GM21515 (cell line): ENCODE measurements around the gene SPON1.
"Not testable (repeated sequence)": the region's sequence is repeated elsewhere in the genome, so short reads cannot be mapped to it uniquely, and the experiment has no call there.

Source experiments
- ATAC-seq: cut with Tn5 transposase; IDR thresholded peaks from one replicate; pipeline ENCODE4 v1.9.1; 2021; ENCODE audit not compliant: unreplicated experiment

Gene SPON1

GRCh38 chr11:14232652-14233051, 270.1 kb downstream of the SPON1 start:
- ATAC-seq: no peak

DNA sequence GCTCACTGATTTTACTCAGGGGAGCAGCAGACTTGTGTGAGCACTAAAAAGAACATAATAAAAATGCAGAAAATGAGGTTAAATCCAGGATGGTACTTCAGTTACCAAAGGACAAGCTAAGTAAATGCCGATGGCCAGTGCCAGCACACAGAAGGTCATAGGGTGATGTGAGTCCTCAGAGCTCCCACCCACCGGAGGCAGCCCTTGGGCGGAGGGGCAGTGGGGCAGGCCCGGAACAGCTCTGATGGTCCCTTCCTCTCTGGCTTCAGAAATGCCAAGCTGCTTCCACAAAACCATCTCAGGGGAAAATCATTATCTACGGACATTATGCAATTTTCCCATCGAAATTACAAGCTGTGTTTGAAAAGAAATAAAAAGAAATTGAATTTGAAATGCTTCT, 271.9 kb downstream of the SPON1 start:
- ATAC-seq: no peak

- ATAC-seq: no peak
These were observed 273.2 kb downstream of the SPON1 start for GRCh38 chr11:14235701-14236100.

DNA sequence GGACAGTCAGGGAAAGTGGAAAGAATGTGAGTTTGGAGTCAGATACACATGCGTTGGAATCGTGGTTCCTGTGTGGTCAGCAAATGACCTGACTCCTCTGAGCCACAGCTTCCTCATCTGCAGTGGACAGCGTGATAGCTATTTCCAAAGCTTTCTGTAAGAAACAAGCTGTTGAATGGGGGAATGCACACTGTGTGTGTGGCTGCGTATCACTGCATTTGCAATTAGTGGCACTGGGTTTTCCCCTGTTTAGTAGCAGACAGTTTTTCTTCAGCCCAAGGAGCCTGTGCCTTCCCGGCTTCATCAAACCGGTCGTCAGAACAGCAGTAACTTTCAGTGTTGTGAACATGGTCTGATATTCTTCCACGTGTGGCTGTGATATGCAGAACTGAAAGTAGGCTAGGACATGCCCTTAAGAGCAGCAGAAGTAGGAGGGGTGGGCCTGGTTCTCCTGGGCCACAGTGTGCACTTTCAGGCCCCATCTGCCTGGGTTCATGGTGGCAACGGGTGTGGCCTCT, 275.0 kb downstream of the SPON1 start:
- peak; percentile 98 for ATAC-seq

- no peak for ATAC-seq
These were observed 277.7 kb downstream of the SPON1 start for GRCh38 chr11:14240221-14240620.

- ATAC-seq: no peak
These were observed 278.4 kb downstream of the SPON1 start for GRCh38 chr11:14240951-14241350.

DNA sequence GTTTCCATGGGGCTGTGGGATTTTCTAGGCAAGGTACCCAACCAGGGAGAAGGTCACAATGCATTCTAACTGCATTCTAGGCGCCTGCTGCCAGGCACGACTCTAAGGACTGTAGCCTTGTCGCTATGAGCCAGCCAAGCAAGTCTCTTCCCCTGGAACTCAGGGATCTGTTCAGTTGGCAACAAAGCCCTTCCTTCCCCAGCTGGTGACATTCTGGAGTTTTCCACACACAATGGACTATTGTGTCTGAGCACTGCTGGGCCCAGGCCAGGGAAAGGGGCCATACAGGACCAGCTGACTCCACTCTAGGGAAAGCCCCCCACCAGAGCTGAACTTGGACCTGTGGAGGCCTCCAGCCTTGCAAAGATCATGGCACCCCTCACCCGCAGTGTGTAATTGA, 279.7 kb downstream of the SPON1 start:
- ATAC-seq: no peak

DNA sequence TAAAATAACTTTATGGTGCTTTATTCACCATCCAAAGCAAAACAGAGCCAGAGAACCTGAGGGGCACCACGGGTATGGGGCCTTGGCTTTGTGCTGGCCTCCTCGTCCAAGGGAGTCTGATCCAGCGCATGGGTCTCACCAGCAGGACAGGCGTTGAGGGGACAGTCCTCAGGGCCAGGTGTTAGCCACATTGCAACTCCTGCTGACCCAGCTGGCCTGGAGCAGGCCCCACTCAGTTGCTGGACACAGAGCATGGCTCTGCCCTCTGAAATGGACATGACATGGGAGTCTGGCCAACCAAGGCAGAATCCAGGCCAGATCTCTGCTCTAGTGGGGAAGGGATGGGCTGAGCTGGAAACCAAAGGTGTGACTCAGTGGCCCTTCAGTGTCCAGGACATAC, 280.2 kb downstream of the SPON1 start:
- ATAC-seq: no peak

DNA sequence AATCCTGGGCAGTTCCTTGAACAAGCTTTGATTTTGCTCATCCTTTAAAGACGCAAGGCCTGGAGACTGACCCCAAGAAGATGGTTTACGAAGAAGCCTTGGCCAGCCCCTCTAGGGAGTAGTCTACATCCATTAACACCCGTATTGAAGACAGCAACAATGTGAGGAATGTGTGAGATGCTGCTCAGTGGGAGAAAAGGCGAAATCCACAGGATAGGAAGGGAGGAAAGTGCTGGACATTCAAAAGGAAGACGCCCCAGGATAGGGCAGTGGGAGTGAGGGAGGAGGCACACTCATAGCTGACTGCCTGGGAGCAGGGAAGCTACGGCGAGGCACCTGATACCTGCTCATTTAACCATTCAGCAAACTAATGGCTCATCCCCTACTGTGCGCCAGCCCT, 282.4 kb downstream of the SPON1 start:
- no peak for ATAC-seq

DNA sequence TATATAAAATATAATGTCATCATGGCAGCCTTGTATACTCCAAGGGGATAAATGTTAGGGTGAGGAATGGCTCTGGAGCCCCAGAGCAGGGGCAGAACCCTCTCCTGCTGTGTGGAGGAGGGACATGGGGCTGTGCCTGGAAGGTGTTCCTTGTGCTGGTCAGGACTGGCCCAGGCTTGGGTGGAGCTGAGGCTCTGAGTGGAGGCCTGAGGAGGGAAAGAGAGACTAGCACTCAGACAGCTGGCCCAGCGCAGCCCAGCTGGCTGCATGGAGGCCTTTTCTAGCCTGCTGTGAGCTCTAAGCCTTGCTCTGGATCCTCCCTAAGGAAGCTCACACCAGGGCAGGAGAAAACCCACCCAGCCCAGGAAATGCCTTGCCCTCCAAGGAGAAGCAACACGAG, 282.9 kb downstream of the SPON1 start:
- no peak for ATAC-seq

- no peak for ATAC-seq
These were observed 286.1 kb downstream of the SPON1 start for GRCh38 chr11:14248580-14248981.

DNA sequence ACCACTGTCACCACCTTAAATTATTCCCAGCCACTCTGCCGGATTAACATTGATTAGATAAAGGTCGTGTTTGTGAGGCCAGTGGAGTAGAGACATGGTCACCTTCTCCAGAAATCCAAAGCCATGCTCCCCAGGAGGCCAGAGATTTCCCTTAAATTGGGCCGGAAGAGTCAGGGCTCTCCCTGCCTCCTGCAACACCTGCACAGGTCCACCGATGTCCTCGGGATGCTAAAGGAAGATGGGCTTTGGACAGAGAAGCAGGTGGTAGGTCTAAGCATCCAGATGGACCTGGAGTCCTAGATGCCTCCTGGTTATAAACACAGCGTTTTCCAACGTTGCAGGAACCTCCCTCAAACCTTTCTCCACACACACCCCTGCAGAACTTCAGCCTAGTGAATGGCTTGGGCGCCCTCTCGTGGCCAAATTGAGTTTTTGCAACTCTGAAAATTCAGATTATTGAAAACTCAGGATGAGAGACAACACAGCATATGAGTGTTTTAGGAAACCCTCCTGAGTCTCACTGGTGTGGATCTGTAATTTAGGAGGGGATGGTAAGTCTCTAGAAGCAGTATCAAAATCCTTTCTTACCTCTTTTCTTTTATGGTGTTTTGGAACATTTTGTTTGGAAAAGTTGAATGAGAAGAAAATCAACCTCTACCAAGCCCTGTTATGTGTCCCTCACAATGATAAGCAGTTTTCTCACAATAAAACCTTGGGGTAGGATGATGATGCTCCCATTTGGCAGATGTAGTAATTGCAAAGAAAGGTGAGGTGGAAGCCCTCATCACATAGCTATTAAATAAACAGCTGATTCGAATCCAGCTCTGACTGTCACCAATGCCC, 286.8 kb downstream of the SPON1 start:
- no peak for ATAC-seq

DNA sequence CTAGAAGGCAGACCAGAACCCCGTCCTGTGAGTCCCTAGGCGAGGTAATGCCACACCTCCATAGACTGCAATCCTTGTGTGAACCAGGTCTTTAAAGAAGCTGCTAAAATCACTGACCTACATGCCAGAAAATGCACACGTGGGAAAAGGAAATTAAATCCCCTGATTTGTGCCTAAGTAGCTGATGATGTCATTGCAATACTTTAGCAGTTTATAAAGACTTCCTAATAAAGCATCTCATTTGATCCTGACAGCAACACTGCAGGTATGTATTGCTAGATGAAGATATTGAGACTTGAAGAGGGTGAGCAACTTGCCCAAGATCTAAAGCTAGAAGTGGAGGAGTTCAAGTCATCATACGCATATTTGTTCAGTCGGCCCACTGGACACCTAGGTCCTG, 289.2 kb downstream of the SPON1 start:
- no peak for ATAC-seq

- not testable (repeated sequence) for ATAC-seq
These were observed 290.0 kb downstream of the SPON1 start for GRCh38 chr11:14252501-14252900.

GRCh38 chr11:14253421-14253820, 290.9 kb downstream of the SPON1 start:
- ATAC-seq: no peak

- ATAC-seq: no peak
These were observed 291.3 kb downstream of the SPON1 start for GRCh38 chr11:14253840-14254239.

- ATAC-seq: no peak
These were observed 292.2 kb downstream of the SPON1 start for GRCh38 chr11:14254533-14255237.

DNA sequence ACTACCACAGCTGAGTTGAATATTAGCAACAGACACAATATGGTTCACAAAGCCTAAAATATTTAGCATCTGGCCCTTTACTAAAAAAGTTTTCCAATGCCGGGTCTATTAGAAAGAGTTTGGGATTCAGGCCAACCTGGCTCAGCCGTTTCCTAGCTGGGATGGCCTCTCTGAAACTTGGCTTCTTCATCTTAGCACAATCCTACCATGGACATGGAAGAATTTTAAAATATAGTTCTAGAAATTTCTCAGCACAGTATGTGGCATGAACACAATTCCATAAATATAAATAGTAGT, 292.7 kb downstream of the SPON1 start:
- ATAC-seq: no peak

- ATAC-seq: no peak
These were observed 295.9 kb downstream of the SPON1 start for GRCh38 chr11:14258221-14258935.

DNA sequence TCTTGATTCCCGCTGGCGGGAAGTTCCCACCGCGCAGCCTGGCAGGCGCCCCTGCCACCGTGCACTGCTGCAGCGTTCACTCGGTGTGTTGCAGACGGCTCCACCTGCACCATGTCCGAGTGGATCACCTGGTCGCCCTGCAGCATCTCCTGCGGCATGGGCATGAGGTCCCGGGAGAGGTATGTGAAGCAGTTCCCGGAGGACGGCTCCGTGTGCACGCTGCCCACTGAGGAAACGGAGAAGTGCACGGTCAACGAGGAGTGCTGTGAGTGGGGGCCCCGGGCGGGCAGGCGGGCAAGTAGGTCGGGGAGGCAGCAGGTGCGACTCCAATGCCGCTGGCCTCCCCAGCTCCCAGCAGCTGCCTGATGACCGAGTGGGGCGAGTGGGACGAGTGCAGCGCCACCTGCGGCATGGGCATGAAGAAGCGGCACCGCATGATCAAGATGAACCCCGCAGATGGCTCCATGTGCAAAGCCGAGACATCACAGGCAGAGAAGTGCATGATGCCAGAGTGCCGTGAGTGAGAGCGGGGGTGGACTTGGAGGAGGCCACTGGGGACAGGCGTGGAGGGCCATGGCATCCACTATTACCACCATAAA, 296.8 kb downstream of the SPON1 start:
- no peak for ATAC-seq

DNA sequence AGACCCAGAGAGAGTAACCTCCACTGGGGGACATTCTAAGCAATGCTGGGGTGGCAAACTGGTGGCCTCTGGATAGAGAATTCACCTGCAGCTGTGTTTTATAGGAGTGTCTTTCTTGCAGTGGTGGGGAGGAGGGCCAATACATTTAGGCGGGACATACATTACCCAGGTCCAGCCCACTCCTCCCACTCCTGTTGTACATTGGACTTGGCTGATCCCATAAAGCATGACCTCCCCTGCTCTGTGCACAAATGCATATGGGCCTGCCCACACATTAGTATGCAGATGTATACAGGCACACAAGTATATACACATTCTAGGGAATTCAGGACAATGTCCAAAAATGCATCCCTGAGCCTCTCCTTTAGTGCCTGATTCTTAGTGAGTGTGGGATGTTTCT, 297.4 kb downstream of the SPON1 start:
- no peak for ATAC-seq
